Central memory CD4-positive, alpha-beta T cell (primary cell): ENCODE results near the gene MICB.
"Not testable (repeated sequence)": the region's sequence is repeated elsewhere in the genome, so short reads cannot be mapped to it uniquely, and the experiment has no call there.

Experiments
- DNase-seq: peaks from one replicate; pipeline ENCODE4 v3.0.0; 2022
- total RNA-seq, 3 experiments: gene quantifications; one replicate each; lab custom pipeline; 2026; lab: John Stamatoyannopoulos, UW

The MICB gene
- 21.2 to 36.5 (median 27.4) reads per million in 3 experiments for total RNA-seq

- DNase-seq = peak; percentile 81
Measured at GRCh38 chr6:31497531-31498476, at the start of gene MICB. TSS of gene MICB (plus strand) at chr6:31498145. CDS start at chr6:31498194, 49 bp downstream.

GRCh38 chr6:31450751-31451150, 47.2 kb upstream of the MICB start:
- DNase-seq = no peak

DNA sequence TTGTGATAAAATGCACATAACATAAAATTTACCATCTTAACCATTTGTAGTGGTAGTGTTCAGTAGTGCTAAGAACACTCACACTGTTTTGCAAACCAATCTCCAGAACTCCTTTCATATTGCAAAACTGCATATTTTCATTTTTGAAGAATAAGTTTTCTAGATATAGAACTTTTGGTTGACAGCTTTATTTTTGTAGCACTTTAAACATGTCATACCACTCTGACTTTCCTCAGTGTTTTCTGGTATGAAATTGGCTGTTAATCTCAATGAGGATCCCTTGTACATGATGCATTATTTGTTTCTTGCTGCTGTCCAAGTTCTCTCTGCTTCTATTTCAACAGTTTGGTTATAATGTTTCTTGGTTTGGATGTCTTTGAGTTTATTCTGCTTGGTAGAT, 45.1 kb upstream of the MICB start:
- no peak for DNase-seq

- no peak for DNase-seq
Measured at GRCh38 chr6:31453259-31453658, 44.7 kb upstream of the MICB start.

GRCh38 chr6:31459864-31460263, 38.1 kb upstream of the MICB start:
- DNase-seq = not testable (repeated sequence)

DNA sequence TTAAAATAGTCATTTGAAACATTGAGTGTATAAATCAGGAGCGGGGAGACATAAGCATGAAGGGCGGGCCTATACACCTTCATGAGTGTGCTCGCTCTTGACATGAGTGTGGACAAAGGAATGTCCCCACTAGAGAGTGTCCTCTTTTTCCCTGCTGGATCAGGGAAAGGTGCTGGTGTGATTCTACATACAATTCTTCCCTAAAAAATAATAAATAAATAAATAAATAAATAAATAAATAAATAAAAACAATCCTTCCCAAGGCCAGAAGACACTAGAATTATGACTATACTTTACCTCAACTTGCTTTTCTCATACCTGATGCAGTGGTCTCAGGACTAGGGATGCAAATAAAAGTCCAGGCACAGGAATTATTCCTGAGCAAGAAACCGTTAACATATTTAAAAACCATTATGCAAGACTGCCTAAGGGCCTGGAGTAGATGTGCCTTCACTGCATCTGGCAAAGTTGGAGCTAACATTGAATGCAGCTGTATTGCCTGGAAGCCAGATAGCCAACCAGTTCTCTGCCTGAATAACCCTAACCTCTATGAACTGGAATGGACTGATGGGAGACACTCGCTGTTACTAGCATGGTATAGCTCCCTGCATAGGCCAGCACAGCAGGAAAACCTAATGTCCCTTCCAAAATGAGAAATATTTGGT, 37.5 kb upstream of the MICB start:
- DNase-seq = no peak

- no peak for DNase-seq
Measured at GRCh38 chr6:31462026-31462963, 35.6 kb upstream of the MICB start.

- DNase-seq = peak; percentile 93
Measured at GRCh38 chr6:31462964-31463870, 34.7 kb upstream of the MICB start.

DNA sequence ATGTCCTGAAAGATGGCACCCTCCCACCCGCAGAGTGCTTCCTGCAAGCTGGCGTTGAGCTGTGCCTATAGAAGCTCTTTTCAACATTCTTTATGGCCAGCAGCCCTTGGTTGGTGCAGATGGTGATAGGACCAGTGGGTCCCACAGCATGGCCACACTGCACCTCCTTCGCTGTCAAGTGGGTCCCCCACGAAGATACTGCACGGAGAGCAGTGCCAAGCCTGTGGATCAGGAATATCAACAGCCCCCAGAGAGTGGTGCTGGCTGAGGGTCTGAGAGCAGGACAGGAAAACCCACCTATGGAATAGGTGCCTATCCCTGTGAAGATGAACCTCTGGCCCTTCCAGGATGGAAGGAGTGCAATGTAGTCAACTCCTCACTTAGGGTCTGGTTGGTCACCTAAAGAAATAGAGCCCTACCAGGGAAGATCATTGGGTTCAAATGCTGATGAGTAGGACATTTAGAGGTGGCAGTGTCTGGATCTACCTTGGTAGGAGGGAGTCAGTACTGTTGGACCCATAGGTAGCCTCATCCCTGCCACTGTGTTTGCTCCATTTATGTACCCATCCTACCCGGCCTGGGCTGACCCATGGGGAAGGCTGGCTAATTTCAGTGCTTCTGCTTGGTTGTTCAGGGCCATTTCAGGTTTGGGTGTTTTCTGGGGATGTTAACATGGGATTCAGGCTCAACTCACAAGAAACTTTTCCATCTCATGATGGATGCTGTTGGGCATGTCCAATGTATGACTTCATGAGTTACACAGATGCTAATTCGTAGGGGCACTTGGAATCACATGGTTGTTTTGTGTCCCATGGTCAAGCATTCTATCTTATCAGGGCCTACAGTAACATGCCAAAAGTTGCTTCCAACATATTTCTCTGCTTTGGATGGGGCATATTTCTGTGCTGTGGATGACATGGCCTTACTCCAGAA, 33.4 kb upstream of the MICB start:
- DNase-seq = no peak

DNA sequence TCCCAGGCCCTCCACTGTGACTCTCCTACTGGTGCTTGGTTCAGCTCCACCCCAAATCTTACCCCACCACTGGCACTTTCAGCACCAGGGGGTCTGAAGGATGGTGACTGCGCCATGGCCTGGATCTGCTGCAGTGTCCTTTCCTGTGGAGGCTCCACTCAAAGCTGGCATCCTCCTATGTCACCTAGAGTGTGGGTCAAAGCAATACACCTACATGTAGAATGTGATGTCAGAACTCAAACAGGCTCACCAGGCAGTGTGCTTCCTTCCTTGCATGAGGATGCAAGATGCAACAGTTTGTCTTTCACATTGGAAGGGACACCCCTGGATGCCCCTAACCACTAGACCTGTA, 32.8 kb upstream of the MICB start:
- no peak for DNase-seq

DNA sequence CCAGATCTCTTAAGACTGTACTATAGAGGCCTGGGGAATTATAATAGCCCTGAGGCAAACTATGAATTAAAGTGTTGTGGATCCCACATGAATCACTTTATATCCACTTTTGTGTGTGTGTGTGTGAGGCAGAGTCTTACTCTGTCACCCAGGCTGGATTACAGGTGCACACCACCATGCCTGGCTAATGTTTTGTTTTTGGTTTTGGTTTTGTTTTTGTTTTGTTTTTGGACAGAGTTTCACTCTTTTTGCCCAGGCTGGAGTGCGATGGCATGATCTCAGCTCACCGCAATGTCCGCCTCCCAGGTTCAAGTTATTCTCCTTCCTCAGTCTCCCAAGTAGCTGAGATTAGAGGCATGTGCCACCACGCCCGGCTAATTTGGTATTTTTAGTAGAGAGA, 32.2 kb upstream of the MICB start:
- DNase-seq = no peak

- DNase-seq = no peak
Measured at GRCh38 chr6:31466466-31466865, 31.5 kb upstream of the MICB start.

- no peak for DNase-seq
Measured at GRCh38 chr6:31467151-31467550, 30.8 kb upstream of the MICB start.

GRCh38 chr6:31468311-31468710, 29.6 kb upstream of the MICB start:
- no peak for DNase-seq

DNA sequence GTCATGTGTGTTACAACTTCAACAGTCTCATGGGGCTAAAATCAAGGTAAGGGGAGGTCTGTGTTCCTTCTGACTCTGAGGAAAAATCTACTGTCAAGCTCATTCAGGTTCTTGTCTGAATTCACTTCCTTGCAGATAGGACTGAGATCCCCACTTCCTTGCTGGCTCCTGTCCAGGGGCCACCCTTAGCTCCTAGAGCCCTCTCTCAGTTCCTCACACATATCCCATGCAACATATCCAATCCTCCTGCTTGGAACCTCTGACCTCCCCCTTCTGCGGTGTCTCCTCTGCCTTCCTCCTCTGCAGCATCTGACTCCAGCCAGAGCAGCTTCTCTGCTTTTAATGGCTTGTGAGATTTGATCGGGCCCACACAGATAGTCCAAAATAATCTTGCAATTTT, 27.1 kb upstream of the MICB start:
- DNase-seq = no peak

GRCh38 chr6:31471711-31472110, 26.2 kb upstream of the MICB start:
- DNase-seq = no peak

DNA sequence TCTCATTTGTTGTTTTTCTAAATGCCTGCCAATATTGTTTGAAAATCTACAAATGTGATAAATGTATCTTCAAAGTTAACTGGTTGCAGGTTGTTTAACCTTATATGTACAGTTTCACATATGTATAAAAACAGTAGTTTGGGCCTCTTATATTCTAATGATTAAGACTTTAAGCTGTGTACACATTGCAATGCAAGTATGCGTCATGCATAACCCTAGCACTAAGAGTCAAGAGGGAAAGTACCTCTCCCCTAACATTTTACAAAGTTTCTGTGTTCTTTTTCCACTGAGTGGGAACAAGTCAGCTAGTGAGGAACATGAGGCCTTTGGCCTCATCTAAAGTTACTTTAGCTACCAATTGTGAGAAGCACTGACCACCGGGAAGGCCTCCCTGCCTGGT, 25.7 kb upstream of the MICB start:
- no peak for DNase-seq

DNA sequence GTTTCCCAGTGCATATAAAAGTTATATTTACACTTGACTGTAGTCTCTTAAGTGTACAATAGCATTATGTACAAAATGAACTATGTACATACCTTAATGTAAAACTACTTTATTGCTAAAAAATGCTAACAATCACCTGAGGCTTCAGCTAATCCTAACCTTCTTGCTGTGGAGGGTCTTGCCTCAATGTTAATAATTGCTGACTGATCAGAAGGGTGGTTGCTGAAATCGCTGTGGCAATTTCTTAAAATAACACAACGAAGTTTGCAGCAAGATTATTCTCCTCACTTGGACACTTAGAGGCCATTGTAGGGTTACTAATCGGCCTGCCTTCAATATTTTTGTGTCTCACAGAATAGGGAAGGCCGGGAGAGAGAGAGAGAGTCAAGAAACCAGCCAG, 24.7 kb upstream of the MICB start:
- DNase-seq = no peak

- DNase-seq = no peak
Measured at GRCh38 chr6:31473780-31474761, 23.9 kb upstream of the MICB start.
